ENCODE results near the gene GASK1B.

GRCh38 chr4:158211222-158211621, 38.4 kb upstream of the GASK1B start:
- TF ChIP-seq ZNF274 (IDR thresholded peaks at IDR 0.05; ENCODE audit: low read depth, low read length) (no peak), YY1 (IDR thresholded peaks at IDR 0.05; ENCODE audit: insufficient read depth, insufficient read length) (no peak)
